ENCODE data around the gene SUPT4H1. TPM values are rescaled to one million over a fixed set of nuclear protein-coding genes. Genes with fewer than 3 reads are reported as not detected.

SUPT4H1 gene
- total RNA-seq, 2 experiments from 2014 or later, result 85.8 to 91.0 TPM

DNA sequence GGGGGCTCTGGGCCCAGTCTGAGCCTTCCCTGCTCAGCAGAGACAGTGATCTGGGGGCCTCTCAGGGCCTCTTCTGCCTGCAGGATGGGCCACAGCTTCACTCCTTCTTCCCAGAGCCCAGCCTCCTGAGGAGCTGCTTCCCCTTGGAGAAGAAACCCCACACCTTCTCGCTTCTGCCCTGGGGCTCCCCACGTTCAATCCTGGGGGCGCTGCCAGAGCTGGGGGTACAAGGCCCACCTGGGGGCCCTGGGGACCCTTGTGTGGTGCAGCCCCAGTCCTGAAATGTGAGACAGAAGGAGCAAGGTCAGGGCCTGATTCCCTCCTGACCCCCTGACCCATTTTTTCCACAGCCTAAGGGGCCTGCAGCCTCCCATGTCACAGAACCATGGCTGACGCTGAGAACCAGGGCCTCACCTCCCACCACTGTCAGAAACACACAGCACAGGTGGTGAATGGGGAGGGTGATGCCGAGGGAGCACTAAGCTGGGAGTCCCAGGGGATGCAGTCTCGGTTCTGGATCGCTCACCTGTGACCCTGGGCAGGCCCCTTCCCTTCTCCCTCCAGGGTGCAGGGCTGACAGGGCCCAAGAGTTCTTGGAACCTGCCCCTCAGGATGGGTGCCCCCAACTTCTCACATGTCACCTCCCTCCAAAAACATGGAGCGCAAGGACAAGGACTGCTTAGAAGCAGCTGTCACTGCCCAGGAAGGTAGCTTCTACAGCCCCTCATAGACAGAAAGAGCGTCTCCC, 49.7 kb downstream of the SUPT4H1 start:
- H3K36me3 Mint-ChIP-seq (ENCODE audit: low read depth), result peaks cover 9% of the 10 kb centered on the region
- POLR2A ChIA-PET, result interaction anchor here (0.8 to 2.8 kb wide), 3 partner anchors 20 to 41 kb away, joined by 3 to 17 read pairs (median 5); no protein-coding TSS in a partner anchor
- peaks cover 15% of the 10 kb centered on the region for H3K27me3 Mint-ChIP-seq
- no peaks in the 10 kb centered on the region for H3K4me1 Mint-ChIP-seq
- H3K4me3 Mint-ChIP-seq, result no peak overlapping the region
- DNase-seq, result no peak
- CTCF ChIA-PET, result interaction anchor here (0.7 to 2.4 kb wide), 3 partner anchors 115 to 753 kb away, joined by 3 to 16 read pairs (median 3); partner anchors contain the start of gene RNF43
- no peaks in the 10 kb centered on the region for H3K9me3 Mint-ChIP-seq
- H3K27ac Mint-ChIP-seq, result no peak overlapping the region

DNA sequence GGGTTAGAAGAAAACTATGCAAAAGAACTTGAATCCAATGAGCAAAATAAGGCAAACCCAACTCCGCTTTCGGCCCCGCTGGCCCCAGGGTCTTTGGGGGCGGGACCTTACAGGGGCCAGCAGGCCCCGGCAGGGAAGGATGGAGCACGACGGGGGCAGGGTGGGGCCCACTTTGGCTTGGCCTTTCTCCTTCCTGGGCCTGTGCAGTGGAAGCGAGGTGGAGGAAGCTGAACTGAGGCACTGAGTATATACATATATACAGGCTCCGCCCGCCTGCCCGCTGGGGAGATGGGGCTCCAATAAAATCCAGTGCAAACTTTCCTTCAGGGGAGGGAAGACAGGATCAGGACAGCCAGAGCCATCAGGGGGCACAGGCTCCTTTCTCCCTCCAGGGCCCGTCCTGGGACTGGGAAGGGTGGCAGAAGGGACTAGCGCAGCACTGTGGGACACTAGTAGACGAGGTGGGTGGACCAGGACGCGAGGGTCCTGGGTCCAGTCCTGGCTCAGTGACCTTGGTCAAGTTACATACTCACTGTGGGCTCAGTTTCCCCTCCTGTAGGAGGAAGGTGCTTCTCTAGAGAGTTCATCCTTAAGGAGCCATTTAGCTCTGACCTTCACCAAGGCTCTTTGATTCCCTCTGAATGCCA, 50.4 kb downstream of the SUPT4H1 start:
- H3K27me3 Mint-ChIP-seq, result peaks cover 17% of the 10 kb centered on the region
- H3K4me3 Mint-ChIP-seq, result no peak overlapping the region
- POLR2A ChIA-PET, result interaction anchor here (0.8 kb wide), 1 partner anchor 21 kb away, joined by 3 read pairs; no protein-coding TSS in a partner anchor
- CTCF ChIA-PET, result interaction anchor here (0.8 kb wide), 1 partner anchor 754 kb away, joined by 3 read pairs; no protein-coding TSS in a partner anchor
- peaks cover 3% of the 10 kb centered on the region for H3K36me3 Mint-ChIP-seq (ENCODE audit: low read depth)
- DNase-seq, result no peak
- no peak overlapping the region for H3K27ac Mint-ChIP-seq
- no peaks in the 10 kb centered on the region for H3K9me3 Mint-ChIP-seq
- H3K4me1 Mint-ChIP-seq, result no peaks in the 10 kb centered on the region

GRCh38 chr17:58300336-58300735, 51.7 kb downstream of the SUPT4H1 start:
- Mint-ChIP-seq H3K4me3 (no peak overlapping the region), H3K4me1 (no peaks in the 10 kb centered on the region), H3K27ac (no peak overlapping the region), H3K27me3 (peaks cover 17% of the 10 kb centered on the region), H3K36me3 (ENCODE audit: low read depth) (peaks cover 3% of the 10 kb centered on the region), H3K9me3 (no peaks in the 10 kb centered on the region)
- DNase-seq, result no peak
- CTCF ChIA-PET, result interaction anchor here (1.4 to 1.7 kb wide), 2 partner anchors 51 to 147 kb away, joined by 4 to 8 read pairs; no protein-coding TSS in a partner anchor
- POLR2A ChIA-PET, result interaction anchor here (0.9 to 1.2 kb wide), 3 partner anchors 12 to 167 kb away, joined by 3 to 4 read pairs (median 3); no protein-coding TSS in a partner anchor

Other genes starting within 250 kb of the SUPT4H1 start
- under 1 TPM; 0.83 to 0.88 TPM for gene OR4D1, start 203.8 kb downstream of the SUPT4H1 start, total RNA-seq
- not detected for gene OR4D2, start 185.2 kb downstream of the SUPT4H1 start, total RNA-seq
- not detected for gene EPX, start 159.5 kb downstream of the SUPT4H1 start, total RNA-seq
- gene MKS1, start 132.9 kb downstream of the SUPT4H1 start, total RNA-seq, result 10 to 100 TPM; 18.7 to 19.8 TPM
- gene LPO, start 113.6 kb downstream of the SUPT4H1 start, total RNA-seq, result not detected
- under 1 TPM; 0.08 to 0.38 TPM for gene MPO, start 71.3 kb downstream of the SUPT4H1 start, total RNA-seq
- gene TSPOAP1, start 23.4 kb downstream of the SUPT4H1 start, total RNA-seq, result 10 to 100 TPM; 60.9 to 69.4 TPM
- gene RNF43, start 65.3 kb upstream of the SUPT4H1 start, total RNA-seq, result not detected
- under 1 TPM; 0.40 to 0.70 TPM for gene HSF5, start 136.2 kb upstream of the SUPT4H1 start, total RNA-seq
- 10 to 100 TPM; 51.7 to 54.3 TPM for gene MTMR4, start 162.4 kb upstream of the SUPT4H1 start, total RNA-seq